Cardiac atrium fibroblast (primary cell): Measurements from ENCODE around the gene PNPLA4. TPM values are rescaled to one million over a fixed set of nuclear protein-coding genes. Genes with fewer than 3 reads are reported as not detected.

Source experiments
- total RNA-seq: library from RNA; depleted of rRNA; stranded (reverse); fragments of >200 nt; gene quantifications from 2 replicates; pipeline ENCODE4 v1.2.3, GENCODE V29; 2015

PNPLA4 gene
- 13.7 and 14.7 TPM in 2 replicates for total RNA-seq

GRCh38 chrX:7927259-7928167 is at the start of gene PNPLA4:
Gene PNPLA4 (minus strand): TSS chrX:7927413. CDS start chrX:7926119, 1,294 bp downstream.

Other genes with a start within 250 kb of the PNPLA4 start
- gene VCX, start 84.2 kb downstream of the PNPLA4 start, total RNA-seq: not detected in 2 replicates
- gene VCX2, start 243.9 kb upstream of the PNPLA4 start, total RNA-seq: not detected in 2 replicates